ENCODE results near the gene MYO3B. TPM values are rescaled to one million over a fixed set of nuclear protein-coding genes. Genes with fewer than 3 reads are reported as not detected.

Gene MYO3B
- total RNA-seq, 4 donors from 2014 or later = 6.0 to 7.4 (median 7.2) TPM

- TF ChIP-seq POLR2A (IDR thresholded peaks at IDR 0.05) = no peak
- TF ChIP-seq, protein P1, sequence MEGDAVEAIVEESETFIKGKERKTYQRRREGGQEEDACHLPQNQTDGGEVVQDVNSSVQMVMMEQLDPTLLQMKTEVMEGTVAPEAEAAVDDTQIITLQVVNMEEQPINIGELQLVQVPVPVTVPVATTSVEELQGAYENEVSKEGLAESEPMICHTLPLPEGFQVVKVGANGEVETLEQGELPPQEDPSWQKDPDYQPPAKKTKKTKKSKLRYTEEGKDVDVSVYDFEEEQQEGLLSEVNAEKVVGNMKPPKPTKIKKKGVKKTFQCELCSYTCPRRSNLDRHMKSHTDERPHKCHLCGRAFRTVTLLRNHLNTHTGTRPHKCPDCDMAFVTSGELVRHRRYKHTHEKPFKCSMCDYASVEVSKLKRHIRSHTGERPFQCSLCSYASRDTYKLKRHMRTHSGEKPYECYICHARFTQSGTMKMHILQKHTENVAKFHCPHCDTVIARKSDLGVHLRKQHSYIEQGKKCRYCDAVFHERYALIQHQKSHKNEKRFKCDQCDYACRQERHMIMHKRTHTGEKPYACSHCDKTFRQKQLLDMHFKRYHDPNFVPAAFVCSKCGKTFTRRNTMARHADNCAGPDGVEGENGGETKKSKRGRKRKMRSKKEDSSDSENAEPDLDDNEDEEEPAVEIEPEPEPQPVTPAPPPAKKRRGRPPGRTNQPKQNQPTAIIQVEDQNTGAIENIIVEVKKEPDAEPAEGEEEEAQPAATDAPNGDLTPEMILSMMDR (IDR thresholded peaks at IDR 0.05) = no peak
- no peaks in the 10 kb centered on the region for H3K4me1 ChIP-seq
- 83 to 92% methylated on average over 3 of the region's 3 CpGs for WGBS, 2 donors
These were observed 314.1 kb downstream of the MYO3B start for GRCh38 chr2:170492010-170492409.

GRCh38 chr2:170493426-170494097 lies 315.6 kb downstream of the MYO3B start:
- no peak for DNase-seq
- no peaks in the 10 kb centered on the region for H3K27me3 ChIP-seq
- no peak overlapping the region for H3K27ac ChIP-seq
- H3K36me3 ChIP-seq = no peaks in the 10 kb centered on the region
- H3K4me1 ChIP-seq = no peaks in the 10 kb centered on the region
- intact Hi-C loops (cut with DNase I) = no loop called here
- no peak for TF ChIP-seq POLR2A (IDR thresholded peaks at IDR 0.05)
- TF ChIP-seq, protein P1 (IDR thresholded peaks at IDR 0.05) = no peak
- H3K4me3 ChIP-seq (replicated peaks in 1 of 3) = no peak overlapping the region
- no peaks in the 10 kb centered on the region for H3K9me3 ChIP-seq
- WGBS, 2 donors = 85 to 92% methylated on average over 5 of the region's 5 CpGs

More at GRCh38 chr2:170492010-170492409, 314.1 kb downstream of the MYO3B start:
- Histone ChIP-seq H3K9me3 (no peaks in the 10 kb centered on the region), H3K4me3 (replicated peaks in 1 of 3) (no peak overlapping the region), H3K27me3 (no peaks in the 10 kb centered on the region), H3K27ac (no peak overlapping the region), H3K36me3 (no peaks in the 10 kb centered on the region)
- intact Hi-C loops (cut with DNase I) = no loop called here
- no peak for DNase-seq

DNA sequence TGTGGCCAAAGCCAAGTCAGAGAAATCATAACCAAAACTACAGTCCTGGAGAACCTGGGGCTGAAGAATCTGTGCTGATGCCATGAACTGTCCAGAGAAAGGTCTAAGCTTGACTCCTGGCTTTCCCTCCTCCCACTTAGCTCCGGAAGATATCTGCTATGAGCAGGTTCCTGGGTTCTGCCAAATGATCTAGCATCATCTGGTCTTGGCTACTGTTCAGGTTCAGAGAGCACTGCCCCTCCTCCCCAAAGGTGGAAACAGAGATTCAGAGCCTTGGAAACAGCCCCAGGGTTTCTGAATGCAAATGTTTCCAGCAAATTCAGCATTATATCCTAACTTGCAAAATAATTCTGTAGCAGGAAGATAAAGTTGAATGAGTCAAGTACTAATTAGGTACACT lies 317.9 kb downstream of the MYO3B start:
- 64 to 88% methylated on average over 1 of the region's 1 CpG for WGBS, 2 donors
- Histone ChIP-seq H3K4me3 (replicated peaks in 1 of 3) (no peak overlapping the region), H3K27ac (no peak overlapping the region), H3K4me1 (no peaks in the 10 kb centered on the region), H3K9me3 (no peaks in the 10 kb centered on the region), H3K27me3 (no peaks in the 10 kb centered on the region), H3K36me3 (no peaks in the 10 kb centered on the region)
- TF ChIP-seq, protein P1 (IDR thresholded peaks at IDR 0.05) = no peak
- TF ChIP-seq POLR2A (IDR thresholded peaks at IDR 0.05) = no peak
- intact Hi-C loops (cut with DNase I) = no loop called here
- DNase-seq = no peak

- no peaks in the 10 kb centered on the region for H3K27me3 ChIP-seq
- intact Hi-C loops (cut with DNase I) = no loop called here
- DNase-seq = no peak
- 41 to 46% methylated on average over 5 of the region's 5 CpGs for WGBS, 2 donors
- no peak for TF ChIP-seq POLR2A (IDR thresholded peaks at IDR 0.05)
- TF ChIP-seq, protein P1 (IDR thresholded peaks at IDR 0.05) = no peak
- H3K4me3 ChIP-seq (replicated peaks in 1 of 3) = no peak overlapping the region
- H3K9me3 ChIP-seq = no peaks in the 10 kb centered on the region
- no peak overlapping the region for H3K27ac ChIP-seq
- H3K36me3 ChIP-seq = no peaks in the 10 kb centered on the region
- no peaks in the 10 kb centered on the region for H3K4me1 ChIP-seq
These were observed 320.7 kb downstream of the MYO3B start for GRCh38 chr2:170498619-170499018.

DNA sequence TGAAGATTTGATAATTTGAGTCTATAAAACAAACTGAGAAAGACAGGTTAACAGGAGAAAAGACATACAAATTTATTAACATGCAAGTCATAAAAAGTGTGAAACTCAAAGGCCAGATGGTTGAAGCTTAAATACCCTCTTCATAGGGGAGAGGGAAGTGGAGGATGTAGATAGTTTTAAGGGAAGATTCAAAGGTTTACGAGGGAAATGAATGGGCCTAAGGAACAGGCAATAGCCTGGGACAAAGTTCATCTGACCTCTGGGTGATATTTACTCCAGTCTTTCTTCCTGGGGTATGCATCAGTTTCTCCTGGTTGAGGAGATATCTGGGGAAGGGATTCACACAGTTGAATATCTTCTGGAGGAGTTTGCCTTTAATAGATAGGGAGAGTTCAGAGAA lies 322.2 kb downstream of the MYO3B start:
- Histone ChIP-seq H3K27ac (no peak overlapping the region), H3K36me3 (no peaks in the 10 kb centered on the region), H3K4me1 (no peaks in the 10 kb centered on the region), H3K9me3 (no peaks in the 10 kb centered on the region), H3K27me3 (no peaks in the 10 kb centered on the region), H3K4me3 (replicated peaks in 1 of 3) (no peak overlapping the region)
- TF ChIP-seq, protein P1 (IDR thresholded peaks at IDR 0.05) = no peak
- TF ChIP-seq POLR2A (IDR thresholded peaks at IDR 0.05) = no peak
- DNase-seq = no peak
- intact Hi-C loops (cut with DNase I) = no loop called here
- whole genome bisulfite sequencing, 2 donors = 86 to 92% methylated on average over 1 of the region's 1 CpG
